HG03342 (cell line): ENCODE data around the gene UMAD1.
A peak's percentile ranks its signal among the peaks of the same experiment; 100 is the strongest.

Experiments
- ATAC-seq: cut with Tn5 transposase; IDR thresholded peaks from one replicate; pipeline ENCODE4 v1.9.1; 2021; ENCODE audit warnings: mild to moderate bottlenecking, moderate library complexity; ENCODE audit not compliant: unreplicated experiment

UMAD1 gene

DNA sequence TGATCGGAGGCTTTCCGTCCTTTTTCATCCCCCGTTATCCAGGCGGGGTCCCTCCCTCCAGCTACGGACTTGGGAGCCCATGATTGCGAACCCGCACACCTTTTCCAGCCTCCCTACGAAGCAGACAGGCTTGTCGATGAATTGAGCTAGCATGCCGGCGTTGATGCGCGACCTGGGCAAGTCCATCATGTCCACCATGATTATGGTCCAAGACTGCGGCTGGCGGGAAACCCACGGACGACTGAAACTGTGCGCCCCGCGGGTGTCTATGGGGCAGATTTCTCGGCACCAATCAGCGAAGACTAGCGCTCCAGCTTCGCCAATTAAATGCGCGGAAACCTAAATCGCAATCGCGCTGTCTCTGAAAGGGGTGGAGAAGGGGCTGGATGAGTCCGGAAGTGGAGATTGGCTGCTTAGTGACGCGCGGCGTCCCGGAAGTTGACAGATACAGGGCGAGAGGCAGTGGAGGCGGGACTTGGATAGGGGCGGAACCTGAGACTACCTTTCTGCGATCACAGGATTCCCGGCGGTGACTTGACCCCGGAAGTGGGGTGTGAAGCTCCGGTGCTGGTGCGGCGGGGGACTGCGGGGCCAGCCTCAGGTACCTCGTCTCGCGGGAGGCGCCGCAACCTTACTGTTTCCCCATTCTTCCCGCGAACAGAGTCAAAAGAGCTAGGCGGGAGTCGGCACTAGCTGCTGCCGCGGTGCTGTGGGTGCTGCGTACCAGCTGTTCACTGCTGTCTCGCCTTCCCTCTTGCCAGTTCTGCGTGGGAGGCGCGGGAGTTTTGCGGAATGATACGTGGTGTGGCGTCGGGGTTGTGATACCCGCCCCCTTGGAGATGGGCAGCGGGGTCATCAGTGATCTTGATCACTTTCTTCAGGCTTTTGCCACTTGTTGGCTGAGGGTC is at the start of gene UMAD1:
Gene UMAD1, plus strand, starts transcription at position 532 of the 908 bp plus-strand sequence. CDS start 32,620 bp downstream, outside the sequence.
- peak; percentile 98 for ATAC-seq

DNA sequence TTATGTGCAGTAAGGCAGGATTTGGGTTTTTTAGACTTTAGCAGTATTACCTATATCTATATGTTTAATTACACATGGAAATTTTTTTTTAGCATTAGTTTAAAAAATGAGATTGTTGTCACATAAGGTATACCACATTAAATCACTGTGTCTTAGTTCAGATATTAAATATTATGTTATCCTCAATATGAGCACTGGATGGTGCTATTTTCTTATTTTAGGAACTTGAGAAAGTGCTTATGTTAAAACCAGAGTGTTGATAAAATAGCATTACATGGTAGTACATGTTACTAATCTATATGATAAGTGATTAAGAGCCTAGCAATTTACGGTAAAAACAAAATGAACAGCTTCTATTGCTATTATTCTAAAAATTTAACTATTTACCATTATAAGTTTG is 45.1 kb upstream of the UMAD1 start:
- ATAC-seq, result no peak

DNA sequence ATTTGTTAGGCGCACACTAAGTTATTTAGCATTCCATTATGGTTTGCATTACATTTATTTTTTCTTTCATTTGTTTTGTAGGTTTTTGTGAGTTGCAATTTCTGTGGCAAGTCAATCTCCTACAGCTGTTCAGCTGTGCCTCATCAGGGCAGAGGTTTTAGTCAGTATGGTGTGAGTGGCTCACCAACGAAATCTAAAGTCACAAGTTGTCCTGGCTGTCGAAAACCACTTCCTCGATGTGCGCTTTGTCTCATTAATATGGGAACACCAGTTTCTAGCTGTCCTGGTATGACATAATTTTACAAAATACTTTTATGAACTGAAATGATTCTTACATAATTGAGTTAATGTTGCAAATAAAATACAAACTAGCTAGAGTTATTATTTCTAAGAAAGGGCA is 44.4 kb upstream of the UMAD1 start:
- no peak for ATAC-seq

GRCh38 chr7:7607010-7607409 is 33.5 kb upstream of the UMAD1 start:
- no peak for ATAC-seq

GRCh38 chr7:7609330-7609729 is 31.2 kb upstream of the UMAD1 start:
- ATAC-seq, result no peak

- ATAC-seq, result no peak
Observed at GRCh38 chr7:7612519-7612918, 28.0 kb upstream of the UMAD1 start.

- no peak for ATAC-seq
Observed at GRCh38 chr7:7613210-7613609, 27.3 kb upstream of the UMAD1 start.

GRCh38 chr7:7614018-7614741 is 26.4 kb upstream of the UMAD1 start:
- ATAC-seq, result no peak

DNA sequence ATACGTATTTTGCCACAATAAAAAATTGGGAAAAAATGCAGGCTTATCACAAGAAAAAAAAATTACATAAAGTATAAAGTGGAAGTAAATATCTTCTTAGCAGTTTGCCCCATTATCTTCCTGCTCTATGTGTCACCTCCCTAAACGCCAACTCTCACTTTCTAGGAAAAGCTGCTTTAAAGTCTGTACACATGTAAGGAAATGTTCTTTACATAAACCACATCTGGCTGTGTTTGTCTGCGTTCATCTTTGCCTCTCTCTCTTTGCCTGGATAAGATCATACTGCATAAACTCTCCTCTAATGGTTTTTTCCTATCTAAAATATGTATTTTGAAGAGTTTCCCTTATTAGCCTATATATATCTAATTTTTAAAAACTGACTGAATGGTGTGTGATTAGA is 23.0 kb upstream of the UMAD1 start:
- no peak for ATAC-seq

DNA sequence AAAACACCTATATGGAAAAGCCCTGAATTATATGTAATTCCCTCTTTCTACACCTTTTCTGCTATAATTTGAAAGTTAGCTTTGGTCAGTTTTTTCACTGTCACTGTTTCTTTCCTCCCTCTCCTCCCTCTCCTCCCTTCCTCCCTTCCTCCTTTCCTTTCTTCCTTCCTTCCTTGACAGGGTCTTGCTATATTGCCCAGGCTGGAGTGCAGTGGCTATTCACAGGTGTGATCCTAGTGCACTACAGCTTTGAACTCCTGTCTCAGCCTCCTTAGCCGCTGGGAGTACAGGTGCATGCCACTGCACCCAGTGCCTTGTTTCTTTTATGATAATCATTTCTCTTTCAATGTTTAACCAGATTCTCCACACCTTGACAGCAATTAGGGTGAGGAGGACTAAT is 22.1 kb upstream of the UMAD1 start:
- no peak for ATAC-seq

DNA sequence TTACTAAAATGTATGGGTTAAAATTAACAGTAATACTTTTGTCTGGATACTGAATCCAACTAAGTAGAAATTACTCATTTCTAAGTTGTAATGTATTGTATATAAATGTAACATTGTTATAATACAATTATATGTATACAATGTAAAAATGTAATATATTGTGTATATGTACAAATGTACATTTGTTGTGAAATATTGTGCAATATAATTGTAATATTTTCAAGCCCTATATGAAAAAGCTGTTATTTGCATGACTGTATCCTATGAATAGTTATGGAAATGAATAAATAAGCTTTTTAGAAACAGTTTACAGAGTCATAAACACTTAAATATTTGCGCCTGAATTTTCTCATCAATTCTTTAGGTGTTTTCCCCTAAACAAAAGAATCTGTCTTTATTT is 20.3 kb upstream of the UMAD1 start:
- no peak for ATAC-seq

GRCh38 chr7:7620644-7621210 is 19.8 kb upstream of the UMAD1 start:
- ATAC-seq, result no peak

GRCh38 chr7:7628476-7628875 is 12.1 kb upstream of the UMAD1 start:
- ATAC-seq, result no peak

GRCh38 chr7:7630626-7631329 is 9.8 kb upstream of the UMAD1 start:
- ATAC-seq, result no peak

DNA sequence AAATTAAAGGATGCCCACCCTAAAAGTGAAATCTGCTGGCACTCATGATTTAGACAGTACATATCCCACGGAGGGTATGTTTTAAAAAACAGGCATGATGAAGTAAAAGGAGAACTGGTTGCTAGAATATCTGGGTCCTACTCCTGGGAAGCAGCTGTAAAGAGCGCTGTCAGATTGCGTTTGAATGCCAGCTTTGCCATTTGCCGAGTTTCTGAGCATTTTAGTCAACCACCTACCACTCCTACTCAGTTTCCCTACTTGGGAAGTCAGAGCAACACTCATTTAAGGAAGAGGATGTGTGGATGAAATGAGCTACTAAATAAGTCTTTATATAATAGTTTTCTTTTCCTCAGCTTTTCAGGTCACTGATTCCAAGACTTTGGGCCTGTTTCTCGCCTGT is 1.1 kb upstream of the UMAD1 start:
- ATAC-seq, result no peak

- no peak for ATAC-seq
Observed at GRCh38 chr7:7639847-7640220, 718 bp upstream of the UMAD1 start.

GRCh38 chr7:7641129-7641663 is 644 bp downstream of the UMAD1 start:
- ATAC-seq, result no peak

GRCh38 chr7:7642081-7642480 is 1.5 kb downstream of the UMAD1 start:
- no peak for ATAC-seq

- ATAC-seq, result no peak
Observed at GRCh38 chr7:7647495-7648036, 7.0 kb downstream of the UMAD1 start.

DNA sequence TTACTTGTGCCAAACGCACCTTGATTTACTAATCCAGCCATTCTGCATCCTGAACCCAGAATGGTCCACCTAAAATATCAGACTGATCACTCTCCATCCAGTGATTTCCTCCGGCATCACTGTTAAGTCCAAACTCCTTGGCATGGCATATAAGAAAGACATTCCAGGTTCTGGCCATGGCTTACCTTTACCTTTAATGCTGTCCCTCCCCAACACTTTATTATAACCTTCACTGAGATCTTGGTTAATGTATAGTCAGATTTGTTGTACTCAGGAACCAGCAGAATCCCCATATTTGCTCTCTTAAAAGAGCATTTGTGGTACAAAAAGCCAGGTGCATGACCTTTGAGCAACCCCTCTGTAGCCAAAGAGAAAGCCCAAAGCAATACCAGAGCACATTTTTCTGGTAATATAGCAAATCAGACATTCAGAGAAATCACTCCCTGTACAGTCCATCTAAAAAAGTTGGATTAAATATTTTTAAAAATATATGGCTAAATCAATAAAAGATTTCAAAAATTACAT is 10.2 kb downstream of the UMAD1 start:
- ATAC-seq, result no peak
